CD14-positive monocyte (primary cell): ENCODE data around the gene USP54. TPM values are rescaled to one million over a fixed set of nuclear protein-coding genes. Genes with fewer than 3 reads are reported as not detected.

Experiments used
- DNase-seq, 3 donors: peaks; one replicate each; pipeline ENCODE4 v3.0.0-alpha.2; 2011 to 2022
- H2AFZ ChIP-seq: 2 replicates; pipeline ENCODE4 v1.6.0; 2012; ENCODE audit warnings: mild to moderate bottlenecking, low read depth, low read length, inconsistent platforms; ENCODE audit not compliant: insufficient read depth, poor library complexity, severe bottlenecking
- H3K27ac ChIP-seq, 2 donors: 1 replicate in 1 of 2; 2 replicates in 1 of 2; pipeline ENCODE4 v1.5.1; 2012 to 2013; ENCODE audit warnings: low read length in 2 of 2, control low read depth in 1 of 2, inconsistent platforms in 1 of 2, low read depth in 1 of 2, mild to moderate bottlenecking in 1 of 2
- H3K27me3 ChIP-seq, 2 donors: one replicate each; pipeline versions ENCODE4 v1.6.0 to v1.6.1; 2011 to 2013; ENCODE audit warnings: low read length in 2 of 2; ENCODE audit not compliant: control insufficient read depth in 2 of 2, insufficient read depth in 2 of 2
- H3K36me3 ChIP-seq, 2 donors: replicated peaks in 1 of 2; 1 replicate in 1 of 2; 2 replicates in 1 of 2; pipeline versions ENCODE4 v1.5.1 to v1.6.1; 2012 to 2013; ENCODE audit warnings: low read length in 2 of 2, control low read depth in 1 of 2, inconsistent platforms in 1 of 2, mild to moderate bottlenecking in 1 of 2; ENCODE audit not compliant: insufficient read depth in 2 of 2, control insufficient read depth in 1 of 2
- H3K4me1 ChIP-seq, 2 donors: 1 replicate in 1 of 2; 2 replicates in 1 of 2; pipeline versions ENCODE4 v1.5.1 to v1.6.1; 2012 to 2013; ENCODE audit warnings: low read length in 2 of 2, control low read depth in 1 of 2, inconsistent platforms in 1 of 2, mild to moderate bottlenecking in 1 of 2, moderate library complexity in 1 of 2; ENCODE audit not compliant: insufficient read depth in 2 of 2, control insufficient read depth in 1 of 2
- H3K4me2 ChIP-seq: replicated peaks from 2 replicates; pipeline ENCODE3; 2012; ENCODE audit warnings: low read length, moderate library complexity, mild to moderate bottlenecking; ENCODE audit not compliant: poor library complexity, severe bottlenecking; ENCODE audit errors: extremely low read depth
- H3K4me3 ChIP-seq, 3 experiments: fragments of 200-600 bp in 1 of 3; sonication (generic) in 1 of 3; replicated peaks in 1 of 3; 1 replicate in 2 of 3; 2 replicates in 1 of 3; pipeline ENCODE4 v1.5.1; 2011 to 2013; ENCODE audit warnings: low read length in 3 of 3, mild to moderate bottlenecking in 3 of 3, control low read depth in 2 of 3, low read depth in 2 of 3, inconsistent platforms in 1 of 3, moderate library complexity in 1 of 3
- H3K79me2 ChIP-seq: 2 replicates; pipeline ENCODE4 v1.6.0; 2012; ENCODE audit warnings: mild to moderate bottlenecking, control low read depth, inconsistent platforms, low read length, moderate library complexity; ENCODE audit not compliant: insufficient read depth
- H3K9ac ChIP-seq: 2 replicates; pipeline ENCODE4 v1.6.0; 2017; ENCODE audit warnings: low read length, mild to moderate bottlenecking; ENCODE audit not compliant: insufficient read depth, poor library complexity, severe bottlenecking
- H3K9me3 ChIP-seq, 2 donors: replicated peaks in 1 of 2; 1 replicate in 1 of 2; 2 replicates in 1 of 2; pipeline versions ENCODE4 v1.5.1 to v1.6.1; 2012 to 2013; ENCODE audit warnings: low read length in 2 of 2, control low read depth in 1 of 2; ENCODE audit not compliant: control insufficient read depth in 1 of 2, insufficient read depth in 1 of 2
- H4K20me1 ChIP-seq: 2 replicates; pipeline ENCODE4 v1.6.0; 2012; ENCODE audit warnings: mild to moderate bottlenecking, low read length, control low read depth, moderate library complexity; ENCODE audit not compliant: insufficient read depth
- H3K27ac Mint-ChIP-seq, 7 donors: one replicate each; pipeline ENCODE4 v1.8.0; 2020; ENCODE audit warnings: mild to moderate bottlenecking in 7 of 7, mixed read lengths in 7 of 7, moderate library complexity in 6 of 7, inconsistent platforms in 2 of 7
- H3K27me3 Mint-ChIP-seq, 3 donors: one replicate each; pipeline ENCODE4 v1.8.0; 2021 to 2022; ENCODE audit warnings: low read depth in 3 of 3, mild to moderate bottlenecking in 3 of 3, mixed read lengths in 3 of 3, moderate library complexity in 3 of 3, inconsistent platforms in 1 of 3
- H3K36me3 Mint-ChIP-seq, 2 donors: one replicate each; pipeline ENCODE4 v1.8.0; 2020; ENCODE audit warnings: mixed read lengths in 2 of 2, inconsistent platforms in 1 of 2, mild to moderate bottlenecking in 1 of 2
- H3K4me1 Mint-ChIP-seq: one replicate; pipeline ENCODE4 v1.8.0; 2020; ENCODE audit warnings: mild to moderate bottlenecking, mixed read lengths
- H3K4me3 Mint-ChIP-seq, 2 donors: one replicate each; pipeline ENCODE4 v1.8.0; 2020; ENCODE audit warnings: mild to moderate bottlenecking in 2 of 2, mixed read lengths in 2 of 2, moderate library complexity in 1 of 2
- H3K9me3 Mint-ChIP-seq, 7 donors: one replicate each; pipeline ENCODE4 v1.8.0; 2020 to 2022; ENCODE audit warnings: mixed read lengths in 7 of 7, mild to moderate bottlenecking in 6 of 7, moderate library complexity in 6 of 7, inconsistent platforms in 2 of 7
- WGBS: methylation state at CpG from one replicate; pipeline ENCODE4 v1.1.5; 2013; ENCODE audit warnings: missing lambda C conversion rate; ENCODE audit not compliant: insufficient coverage; 5-methylcytosine and 5-hydroxymethylcytosine counted together
- intact Hi-C, 2 donors: fragments of 100-400 bp; cut with micrococcal nuclease; formaldehyde crosslinking; loops; one replicate each; pipeline versions ENCODE4 v1.15.0 to v1.15.1; 2023
- polyA plus RNA-seq, 3 donors: library from polyadenylated mRNA; depleted of rRNA in 1 of 3; unstranded in 2 of 3; stranded (reverse) in 1 of 3; fragments of 300-500 nt in 2 of 3; fragments of >200 nt in 1 of 3; fragmentation: Illumina TruSeq in 2 of 3; gene quantifications; 1 replicate in 2 of 3; 2 replicates in 1 of 3; pipeline ENCODE4 v1.2.3, GENCODE V29; 2012 to 2021
- TF ChIP-seq, protein P1 (sequence below): fragments of 200-600 bp; IDR thresholded peaks from one replicate; pipeline ENCODE4 v1.8.0; 2022; ENCODE audit warnings: antibody characterized with exemption, mild to moderate bottlenecking

USP54 gene
- polyA plus RNA-seq, 3 donors = 0.28 to 2.4 (median 0.55) TPM

DNA sequence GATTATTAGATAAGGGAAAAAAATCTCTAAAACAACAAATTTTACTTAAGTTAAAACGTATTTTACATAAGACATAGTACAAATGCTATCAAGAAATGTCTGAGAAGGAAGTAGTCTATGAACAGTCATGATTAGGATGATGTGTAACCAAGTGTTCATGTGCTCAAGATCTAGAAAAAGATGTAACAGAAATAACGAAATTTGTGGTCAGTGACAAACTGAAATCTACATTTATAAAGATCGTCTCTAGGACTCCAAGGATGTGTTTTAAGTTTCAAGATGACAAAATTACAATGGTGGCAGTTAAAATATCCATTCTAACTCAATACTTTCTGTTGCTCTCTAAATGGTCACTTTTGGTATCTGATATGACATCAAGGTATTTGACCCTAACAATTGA is 112.5 kb downstream of the USP54 start:
- no peak overlapping the region for H3K9ac ChIP-seq
- no peak overlapping the region for H3K4me3 Mint-ChIP-seq
- no peak for DNase-seq
- H3K27me3 ChIP-seq = no peaks in the 10 kb centered on the region
- TF ChIP-seq, protein P1, sequence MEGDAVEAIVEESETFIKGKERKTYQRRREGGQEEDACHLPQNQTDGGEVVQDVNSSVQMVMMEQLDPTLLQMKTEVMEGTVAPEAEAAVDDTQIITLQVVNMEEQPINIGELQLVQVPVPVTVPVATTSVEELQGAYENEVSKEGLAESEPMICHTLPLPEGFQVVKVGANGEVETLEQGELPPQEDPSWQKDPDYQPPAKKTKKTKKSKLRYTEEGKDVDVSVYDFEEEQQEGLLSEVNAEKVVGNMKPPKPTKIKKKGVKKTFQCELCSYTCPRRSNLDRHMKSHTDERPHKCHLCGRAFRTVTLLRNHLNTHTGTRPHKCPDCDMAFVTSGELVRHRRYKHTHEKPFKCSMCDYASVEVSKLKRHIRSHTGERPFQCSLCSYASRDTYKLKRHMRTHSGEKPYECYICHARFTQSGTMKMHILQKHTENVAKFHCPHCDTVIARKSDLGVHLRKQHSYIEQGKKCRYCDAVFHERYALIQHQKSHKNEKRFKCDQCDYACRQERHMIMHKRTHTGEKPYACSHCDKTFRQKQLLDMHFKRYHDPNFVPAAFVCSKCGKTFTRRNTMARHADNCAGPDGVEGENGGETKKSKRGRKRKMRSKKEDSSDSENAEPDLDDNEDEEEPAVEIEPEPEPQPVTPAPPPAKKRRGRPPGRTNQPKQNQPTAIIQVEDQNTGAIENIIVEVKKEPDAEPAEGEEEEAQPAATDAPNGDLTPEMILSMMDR = no peak
- peaks cover 6% of the 10 kb centered on the region for H4K20me1 ChIP-seq
- peaks cover 0 to 2% (median 0%) of the 10 kb centered on the region in 7 donors for H3K9me3 Mint-ChIP-seq
- intact Hi-C loops = no loop called here
- no peaks in the 10 kb centered on the region for H3K9me3 ChIP-seq
- H2AFZ ChIP-seq = no peak overlapping the region
- H3K4me2 ChIP-seq = no peak overlapping the region
- H3K4me1 ChIP-seq = no peaks in the 10 kb centered on the region
- H3K79me2 ChIP-seq = peaks cover 31% of the 10 kb centered on the region
- H3K36me3 Mint-ChIP-seq = peaks cover 49 to 76% of the 10 kb centered on the region in 2 donors
- WGBS = no CpG with 5 or more reads among the region's 3 CpGs
- no peak overlapping the region for H3K4me3 ChIP-seq
- no peaks in the 10 kb centered on the region for H3K27me3 Mint-ChIP-seq
- H3K27ac Mint-ChIP-seq = no peak overlapping the region
- no peaks in the 10 kb centered on the region for H3K4me1 Mint-ChIP-seq
- H3K36me3 ChIP-seq = peaks cover 57 to 66% of the 10 kb centered on the region in 2 donors
- H3K27ac ChIP-seq = no peak overlapping the region

GRCh38 chr10:73471226-73471625 is 119.9 kb downstream of the USP54 start:
- H3K4me1 ChIP-seq = no peaks in the 10 kb centered on the region
- H2AFZ ChIP-seq = no peak overlapping the region
- H4K20me1 ChIP-seq = no peaks in the 10 kb centered on the region
- no peak overlapping the region for H3K27ac ChIP-seq
- H3K79me2 ChIP-seq = no peaks in the 10 kb centered on the region
- H3K9me3 Mint-ChIP-seq = no peaks in the 10 kb centered on the region
- no peak for DNase-seq
- H3K27me3 ChIP-seq = no peaks in the 10 kb centered on the region
- no peak overlapping the region for H3K27ac Mint-ChIP-seq
- H3K9me3 ChIP-seq = no peaks in the 10 kb centered on the region
- H3K36me3 Mint-ChIP-seq = peaks cover 74 to 87% of the 10 kb centered on the region in 2 donors
- peaks cover 89 to 97% of the 10 kb centered on the region in 2 donors for H3K36me3 ChIP-seq
- H3K4me3 ChIP-seq = no peak overlapping the region
- no peak overlapping the region for H3K4me3 Mint-ChIP-seq
- no peaks in the 10 kb centered on the region for H3K27me3 Mint-ChIP-seq
- H3K9ac ChIP-seq = no peak overlapping the region
- TF ChIP-seq, protein P1 = no peak
- H3K4me2 ChIP-seq = no peak overlapping the region
- H3K4me1 Mint-ChIP-seq = peaks cover 2% of the 10 kb centered on the region
- WGBS = no CpG with 5 or more reads among the region's 3 CpGs
- intact Hi-C loops = no loop called here
